Cardiac fibroblast (primary cell): Measurements from ENCODE around the gene SNX21.
"Not testable (repeated sequence)": the region's sequence is repeated elsewhere in the genome, so short reads cannot be mapped to it uniquely, and the experiment has no call there.

Source experiments
- DNase-seq, 2 donors: peaks; one replicate each; pipeline versions ENCODE4 v3.0.0 to v3.0.0-alpha.2; 2010; ENCODE audit warnings: low read depth in 2 of 2
- H3K4me3 ChIP-seq, 2 donors: replicated peaks in 1 of 2; 1 replicate in 1 of 2; 2 replicates in 1 of 2; pipeline ENCODE4 v1.5.1; 2011; ENCODE audit warnings: low read depth in 2 of 2, low read length in 2 of 2, mild to moderate bottlenecking in 2 of 2, moderate library complexity in 1 of 2
- TF ChIP-seq, protein P1 (sequence below): IDR thresholded peaks from one replicate; pipeline ENCODE4 v1.5.1; 2011; ENCODE audit warnings: low read depth, mild to moderate bottlenecking, low read length, inconsistent platforms

SNX21 gene

DNA sequence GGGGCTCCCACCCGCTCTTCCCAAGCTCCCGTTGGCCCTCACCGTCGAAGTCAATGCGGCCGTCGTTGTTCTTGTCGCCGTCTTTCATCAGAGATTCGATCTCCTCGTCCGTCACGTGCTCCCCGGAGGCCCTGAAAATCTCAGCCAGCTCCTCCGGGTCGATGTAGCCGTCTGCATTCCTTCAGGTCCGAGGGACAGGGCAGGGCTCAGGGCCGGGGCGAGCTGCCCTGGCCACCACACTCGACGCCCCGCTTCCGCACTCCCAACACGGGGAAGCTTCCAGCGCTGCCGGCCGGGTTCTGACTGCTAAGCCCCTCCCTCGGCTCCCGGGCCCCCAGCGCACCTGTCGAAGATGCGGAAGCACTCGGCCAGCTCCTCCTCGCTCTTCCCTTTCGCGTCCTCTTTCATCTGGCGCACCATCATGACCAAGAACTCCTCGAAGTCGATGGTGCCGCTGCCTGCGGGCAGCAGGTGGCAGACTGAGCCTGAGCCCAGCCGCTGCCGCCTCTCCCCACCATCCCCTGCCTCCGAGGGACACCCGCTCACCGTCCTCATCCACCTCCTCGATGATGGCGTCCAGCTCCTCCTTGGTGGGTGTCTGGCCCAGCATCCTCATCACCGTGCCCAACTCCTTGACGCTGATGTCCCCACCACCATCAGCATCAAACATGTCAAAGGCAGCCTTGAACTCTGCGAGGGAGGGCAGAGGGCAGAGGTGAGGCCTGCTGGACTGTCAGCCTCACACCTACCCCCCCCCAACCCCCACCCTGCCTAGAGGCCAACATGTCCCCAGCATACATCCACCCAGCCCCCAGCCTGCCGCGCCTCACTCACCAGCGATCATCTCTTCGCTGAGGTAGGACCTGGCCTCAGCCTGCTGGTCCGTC lies 9.4 kb upstream of the SNX21 start:
- TF ChIP-seq, protein P1, sequence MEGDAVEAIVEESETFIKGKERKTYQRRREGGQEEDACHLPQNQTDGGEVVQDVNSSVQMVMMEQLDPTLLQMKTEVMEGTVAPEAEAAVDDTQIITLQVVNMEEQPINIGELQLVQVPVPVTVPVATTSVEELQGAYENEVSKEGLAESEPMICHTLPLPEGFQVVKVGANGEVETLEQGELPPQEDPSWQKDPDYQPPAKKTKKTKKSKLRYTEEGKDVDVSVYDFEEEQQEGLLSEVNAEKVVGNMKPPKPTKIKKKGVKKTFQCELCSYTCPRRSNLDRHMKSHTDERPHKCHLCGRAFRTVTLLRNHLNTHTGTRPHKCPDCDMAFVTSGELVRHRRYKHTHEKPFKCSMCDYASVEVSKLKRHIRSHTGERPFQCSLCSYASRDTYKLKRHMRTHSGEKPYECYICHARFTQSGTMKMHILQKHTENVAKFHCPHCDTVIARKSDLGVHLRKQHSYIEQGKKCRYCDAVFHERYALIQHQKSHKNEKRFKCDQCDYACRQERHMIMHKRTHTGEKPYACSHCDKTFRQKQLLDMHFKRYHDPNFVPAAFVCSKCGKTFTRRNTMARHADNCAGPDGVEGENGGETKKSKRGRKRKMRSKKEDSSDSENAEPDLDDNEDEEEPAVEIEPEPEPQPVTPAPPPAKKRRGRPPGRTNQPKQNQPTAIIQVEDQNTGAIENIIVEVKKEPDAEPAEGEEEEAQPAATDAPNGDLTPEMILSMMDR: peak; percentile 63
- H3K4me3 ChIP-seq: no peak overlapping the region
- DNase-seq: peak; percentile 50 to 66

DNA sequence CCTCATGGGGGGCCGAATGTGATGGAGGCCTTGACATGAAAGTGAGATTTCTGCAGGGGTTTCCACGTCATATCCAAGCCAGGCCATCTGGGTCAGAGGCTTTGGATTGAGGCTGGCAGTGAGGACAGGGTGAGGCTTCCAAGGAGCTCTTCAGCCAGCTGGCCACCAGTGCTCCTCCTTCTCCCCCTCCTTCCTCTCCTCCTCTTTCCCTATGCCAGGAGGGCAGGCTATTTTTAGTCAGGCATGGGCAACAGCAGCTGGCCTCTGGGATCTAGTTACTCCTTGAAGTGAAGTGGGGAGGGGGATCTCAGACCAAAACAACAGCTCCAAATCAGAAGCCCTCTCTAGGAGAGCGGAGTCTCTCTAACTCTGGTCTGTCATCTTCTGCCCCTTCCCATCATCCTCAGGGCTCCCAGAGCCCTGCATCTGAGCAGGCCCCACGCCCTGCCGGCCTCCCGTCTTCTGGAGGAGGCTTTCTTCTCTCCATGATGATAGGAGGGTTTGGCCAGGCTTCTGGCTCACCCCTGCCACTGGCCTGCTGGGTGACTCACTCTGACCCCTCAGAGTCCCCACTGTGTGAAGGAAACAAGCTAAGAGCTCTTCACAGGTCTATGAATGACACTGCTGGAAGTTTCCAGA lies 7.1 kb upstream of the SNX21 start:
- TF ChIP-seq, protein P1: no peak
- DNase-seq: peak; percentile 25 to 70
- no peak overlapping the region for H3K4me3 ChIP-seq

DNA sequence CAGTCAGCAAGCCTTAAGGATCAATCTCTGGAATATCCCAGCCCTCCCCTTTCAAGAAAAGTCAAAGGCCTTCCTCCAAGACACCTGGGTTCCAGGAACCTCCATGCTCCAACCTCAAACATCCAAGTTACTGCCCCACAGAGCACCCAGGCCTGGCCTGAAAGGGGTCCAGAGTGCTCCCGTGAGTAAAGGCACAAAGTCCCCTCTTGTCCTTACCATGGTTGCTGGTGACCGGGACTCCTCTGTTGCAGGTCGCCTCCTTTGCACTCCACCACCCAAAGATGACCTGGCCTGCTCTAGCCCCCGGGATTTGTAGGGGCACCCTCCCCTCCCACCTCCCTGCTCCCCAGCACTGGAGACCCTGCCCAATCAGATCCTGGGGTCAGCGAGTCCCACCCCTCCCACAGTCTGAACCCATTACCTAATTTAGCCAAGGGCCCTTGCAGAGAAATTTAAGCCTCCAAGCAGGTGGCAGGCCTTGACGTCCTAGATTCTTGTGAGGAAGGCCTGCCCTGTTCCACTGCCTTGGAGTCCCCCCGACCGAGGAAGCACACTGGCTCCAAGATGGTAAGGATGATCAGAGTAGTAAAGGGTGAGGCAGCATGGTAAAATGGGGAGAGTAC lies 6.5 kb upstream of the SNX21 start, which contains the start of gene TNNC2:
Gene TNNC2, minus strand, starts transcription at position 283 of the 623 bp plus-strand sequence. Its CDS starts 64 bp downstream, at position 219.
- DNase-seq: no peak
- H3K4me3 ChIP-seq: no peak within 1 kb of the TSS
- TF ChIP-seq, protein P1: no peak

DNA sequence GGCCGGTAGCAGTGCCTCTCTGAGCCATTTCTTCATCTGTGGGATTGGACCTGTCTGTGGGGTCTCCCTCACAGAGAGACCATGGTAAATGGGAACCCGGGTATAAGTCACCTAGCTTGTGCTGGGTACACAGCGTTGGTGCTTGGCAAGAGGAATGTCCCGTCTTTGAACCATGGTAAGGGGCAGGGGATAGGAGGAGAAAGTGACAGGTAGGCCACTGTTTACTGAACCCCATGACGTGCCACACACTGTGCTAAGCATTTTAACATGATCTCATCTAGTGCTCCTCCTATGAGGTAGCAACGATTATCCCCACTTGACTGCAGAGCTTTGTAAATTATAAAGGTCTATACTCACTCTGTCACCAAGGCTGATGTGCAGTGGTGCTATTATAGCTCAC lies 5.9 kb upstream of the SNX21 start:
- no peak for DNase-seq
- H3K4me3 ChIP-seq: no peak overlapping the region
- TF ChIP-seq, protein P1: no peak

DNA sequence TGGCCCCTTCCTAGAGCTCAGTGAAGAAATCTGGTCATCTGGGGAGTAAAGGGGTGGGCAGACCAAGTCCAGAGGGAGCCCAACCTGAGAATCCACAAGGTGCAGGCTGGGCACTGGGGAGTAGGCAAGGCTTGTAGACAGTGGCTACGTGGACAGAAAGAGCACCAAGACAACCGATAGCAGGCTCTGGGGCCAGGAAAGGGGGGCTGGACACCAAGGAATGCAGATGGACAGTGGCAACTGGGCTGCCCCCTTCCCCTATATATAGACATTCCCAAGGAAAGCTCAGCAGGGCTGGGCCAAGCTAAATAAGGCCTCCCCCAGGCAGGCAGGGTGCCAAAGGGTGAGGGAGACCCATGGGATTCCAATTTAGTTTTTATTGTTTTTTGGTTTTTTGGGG lies 5.0 kb upstream of the SNX21 start:
- TF ChIP-seq, protein P1: no peak
- DNase-seq: peak; percentile 29 to 31
- H3K4me3 ChIP-seq: no peak overlapping the region

DNA sequence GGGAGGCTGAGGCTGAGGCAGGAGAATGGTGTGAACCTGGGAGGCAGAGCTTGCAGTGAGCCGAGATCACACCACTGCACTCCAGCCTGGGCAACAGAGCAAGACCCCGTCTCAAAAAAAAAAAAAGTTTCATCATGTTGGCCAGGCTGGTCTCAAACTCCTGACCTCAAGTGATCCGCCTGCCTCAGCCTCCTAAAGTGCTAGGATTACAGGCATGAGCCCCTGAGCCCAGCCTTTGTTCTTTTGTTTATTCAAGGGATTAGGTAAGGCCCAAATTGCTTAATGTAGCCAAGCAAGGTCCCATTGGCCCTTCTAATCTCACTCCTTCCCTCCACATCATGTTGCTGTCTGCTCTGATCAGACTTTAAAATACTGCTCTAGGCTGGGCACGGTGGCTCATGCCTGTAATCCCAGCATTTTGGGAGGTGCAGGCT lies 3.9 kb upstream of the SNX21 start:
- not testable (repeated sequence) for H3K4me3 ChIP-seq, DNase-seq

DNA sequence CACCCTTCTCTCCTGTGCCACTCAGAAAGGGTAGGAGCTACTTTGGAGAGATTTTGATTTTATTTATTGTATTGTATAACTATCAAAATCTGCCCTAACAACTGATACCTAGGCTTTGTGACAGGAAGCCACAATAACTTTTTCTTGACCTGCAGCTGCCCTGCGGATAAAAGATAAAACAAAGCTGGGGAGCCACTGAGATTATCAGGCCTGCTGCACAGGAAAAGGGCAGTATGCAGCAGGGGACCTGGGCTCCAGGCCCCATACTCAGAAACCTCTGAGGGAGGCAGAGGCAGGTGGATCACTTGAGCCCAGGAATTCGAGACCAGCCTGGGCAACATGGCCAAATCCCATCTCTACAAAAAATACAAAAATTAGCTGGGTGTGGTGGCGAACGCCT lies 980 bp upstream of the SNX21 start:
- H3K4me3 ChIP-seq: no peak overlapping the region
- TF ChIP-seq, protein P1: no peak

More for the DNA sequence above, 980 bp upstream of the SNX21 start:
- no peak for DNase-seq
